GM10266 (cell line): ENCODE data around the gene PARP8.

Source experiments
- DNase-seq: peaks from one replicate; pipeline ENCODE4 v3.0.0; 2012; ENCODE audit errors: extremely low spot score
- TF ChIP-seq, protein P1 (sequence below): IDR thresholded peaks from 2 replicates; pipeline ENCODE4 v1.5.1; 2012; ENCODE audit warnings: mild to moderate bottlenecking, low read depth; ENCODE audit not compliant: control insufficient read depth, insufficient read depth; ENCODE audit errors: missing control alignments

Gene PARP8

DNA sequence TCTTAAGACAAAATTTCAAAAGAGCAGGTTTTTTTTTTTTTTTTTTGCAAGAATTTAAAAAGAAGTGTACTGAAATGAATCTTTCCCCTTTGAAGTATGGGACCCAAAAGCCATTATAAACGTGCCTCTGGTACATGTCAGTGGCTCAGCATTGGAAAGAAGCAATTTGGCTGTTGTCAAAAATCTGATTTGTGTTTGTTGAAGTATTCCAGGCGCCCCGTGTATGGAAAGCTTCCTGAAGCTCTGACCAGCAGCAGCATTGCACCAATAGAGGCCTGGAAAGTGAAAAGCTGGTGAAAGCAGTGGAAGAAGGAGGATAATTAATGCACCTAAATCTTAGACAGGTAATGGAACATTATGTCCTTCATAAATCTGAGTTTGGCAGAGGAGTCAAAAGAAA, 215.0 kb downstream of the PARP8 start:
- TF ChIP-seq, protein P1, sequence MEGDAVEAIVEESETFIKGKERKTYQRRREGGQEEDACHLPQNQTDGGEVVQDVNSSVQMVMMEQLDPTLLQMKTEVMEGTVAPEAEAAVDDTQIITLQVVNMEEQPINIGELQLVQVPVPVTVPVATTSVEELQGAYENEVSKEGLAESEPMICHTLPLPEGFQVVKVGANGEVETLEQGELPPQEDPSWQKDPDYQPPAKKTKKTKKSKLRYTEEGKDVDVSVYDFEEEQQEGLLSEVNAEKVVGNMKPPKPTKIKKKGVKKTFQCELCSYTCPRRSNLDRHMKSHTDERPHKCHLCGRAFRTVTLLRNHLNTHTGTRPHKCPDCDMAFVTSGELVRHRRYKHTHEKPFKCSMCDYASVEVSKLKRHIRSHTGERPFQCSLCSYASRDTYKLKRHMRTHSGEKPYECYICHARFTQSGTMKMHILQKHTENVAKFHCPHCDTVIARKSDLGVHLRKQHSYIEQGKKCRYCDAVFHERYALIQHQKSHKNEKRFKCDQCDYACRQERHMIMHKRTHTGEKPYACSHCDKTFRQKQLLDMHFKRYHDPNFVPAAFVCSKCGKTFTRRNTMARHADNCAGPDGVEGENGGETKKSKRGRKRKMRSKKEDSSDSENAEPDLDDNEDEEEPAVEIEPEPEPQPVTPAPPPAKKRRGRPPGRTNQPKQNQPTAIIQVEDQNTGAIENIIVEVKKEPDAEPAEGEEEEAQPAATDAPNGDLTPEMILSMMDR = no peak
- DNase-seq = no peak

- TF ChIP-seq, protein P1 = no peak
- no peak for DNase-seq
Observed at GRCh38 chr5:50886657-50887345, 220.4 kb downstream of the PARP8 start.

GRCh38 chr5:50887889-50888633, 221.6 kb downstream of the PARP8 start:
- DNase-seq = no peak
- TF ChIP-seq, protein P1 = no peak

- DNase-seq = no peak
- TF ChIP-seq, protein P1 = no peak
Observed at GRCh38 chr5:50888751-50889150, 222.3 kb downstream of the PARP8 start.

DNA sequence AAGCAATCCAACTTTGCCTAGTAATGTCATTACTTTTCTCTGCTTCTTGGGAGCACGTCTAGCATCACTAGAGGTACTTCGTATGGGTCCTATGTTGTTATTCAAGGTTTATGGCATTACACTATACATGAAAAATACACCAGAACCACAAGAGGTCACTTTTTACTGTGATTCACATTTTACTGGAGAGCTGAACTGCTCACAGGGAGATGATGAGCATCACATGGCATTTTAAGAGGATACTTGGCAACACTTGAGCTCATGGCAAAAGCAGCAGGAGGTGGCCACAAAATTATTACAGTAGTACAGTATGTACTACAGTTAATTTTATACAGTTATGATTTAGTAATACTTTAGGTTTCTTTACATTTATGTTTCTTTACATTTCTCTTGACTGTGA, 223.4 kb downstream of the PARP8 start:
- TF ChIP-seq, protein P1 = no peak
- no peak for DNase-seq
